Measurements from ENCODE around the gene ZBTB9.
"Not testable (repeated sequence)": the region's sequence is repeated elsewhere in the genome, so short reads cannot be mapped to it uniquely, and the experiment has no call there.

DNA sequence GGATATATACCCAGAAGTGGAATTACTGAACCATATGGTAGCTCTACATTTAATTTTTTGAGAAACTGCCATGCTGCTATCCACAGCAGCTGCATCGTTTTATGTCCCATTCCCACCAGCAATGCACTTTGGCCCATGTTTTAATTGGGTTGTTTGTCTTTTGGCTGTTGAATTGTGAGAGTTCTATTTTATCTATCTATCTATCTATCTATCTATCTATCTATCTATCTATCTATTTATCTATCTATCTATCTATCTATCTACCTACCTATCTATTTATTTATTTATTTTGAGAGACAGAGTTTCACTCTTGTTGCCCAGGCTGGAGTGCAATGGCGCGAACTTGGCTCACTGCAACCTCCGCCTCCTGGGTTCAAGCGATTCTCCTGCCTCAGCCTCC is 28.2 kb downstream of the ZBTB9 start:
- TF ChIP-seq EP300 (IDR thresholded peaks at IDR 0.05) = not testable (repeated sequence)
- TF ChIP-seq, protein P1, sequence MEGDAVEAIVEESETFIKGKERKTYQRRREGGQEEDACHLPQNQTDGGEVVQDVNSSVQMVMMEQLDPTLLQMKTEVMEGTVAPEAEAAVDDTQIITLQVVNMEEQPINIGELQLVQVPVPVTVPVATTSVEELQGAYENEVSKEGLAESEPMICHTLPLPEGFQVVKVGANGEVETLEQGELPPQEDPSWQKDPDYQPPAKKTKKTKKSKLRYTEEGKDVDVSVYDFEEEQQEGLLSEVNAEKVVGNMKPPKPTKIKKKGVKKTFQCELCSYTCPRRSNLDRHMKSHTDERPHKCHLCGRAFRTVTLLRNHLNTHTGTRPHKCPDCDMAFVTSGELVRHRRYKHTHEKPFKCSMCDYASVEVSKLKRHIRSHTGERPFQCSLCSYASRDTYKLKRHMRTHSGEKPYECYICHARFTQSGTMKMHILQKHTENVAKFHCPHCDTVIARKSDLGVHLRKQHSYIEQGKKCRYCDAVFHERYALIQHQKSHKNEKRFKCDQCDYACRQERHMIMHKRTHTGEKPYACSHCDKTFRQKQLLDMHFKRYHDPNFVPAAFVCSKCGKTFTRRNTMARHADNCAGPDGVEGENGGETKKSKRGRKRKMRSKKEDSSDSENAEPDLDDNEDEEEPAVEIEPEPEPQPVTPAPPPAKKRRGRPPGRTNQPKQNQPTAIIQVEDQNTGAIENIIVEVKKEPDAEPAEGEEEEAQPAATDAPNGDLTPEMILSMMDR (IDR thresholded peaks at IDR 0.05) = not testable (repeated sequence)

Measured in suprapubic skin (tissue), 3 donors.